Erythroblast (primary cell): ENCODE measurements around the gene KLF14.

Experiments used
- DNase-seq, 2 experiments: peaks; one replicate each; lab custom pipeline; 2025; lab: John Stamatoyannopoulos, UW
- GATA1 ChIP-seq: IDR thresholded peaks from 2 replicates; pipeline ENCODE4 v1.6.1; 2011; ENCODE audit warnings: low read depth, mild to moderate bottlenecking, control low read depth, low read length, moderate library complexity
- POLR2A ChIP-seq: IDR thresholded peaks from 2 replicates; pipeline ENCODE4 v1.6.1; 2011; ENCODE audit warnings: mild to moderate bottlenecking, low read length

The KLF14 gene

DNA sequence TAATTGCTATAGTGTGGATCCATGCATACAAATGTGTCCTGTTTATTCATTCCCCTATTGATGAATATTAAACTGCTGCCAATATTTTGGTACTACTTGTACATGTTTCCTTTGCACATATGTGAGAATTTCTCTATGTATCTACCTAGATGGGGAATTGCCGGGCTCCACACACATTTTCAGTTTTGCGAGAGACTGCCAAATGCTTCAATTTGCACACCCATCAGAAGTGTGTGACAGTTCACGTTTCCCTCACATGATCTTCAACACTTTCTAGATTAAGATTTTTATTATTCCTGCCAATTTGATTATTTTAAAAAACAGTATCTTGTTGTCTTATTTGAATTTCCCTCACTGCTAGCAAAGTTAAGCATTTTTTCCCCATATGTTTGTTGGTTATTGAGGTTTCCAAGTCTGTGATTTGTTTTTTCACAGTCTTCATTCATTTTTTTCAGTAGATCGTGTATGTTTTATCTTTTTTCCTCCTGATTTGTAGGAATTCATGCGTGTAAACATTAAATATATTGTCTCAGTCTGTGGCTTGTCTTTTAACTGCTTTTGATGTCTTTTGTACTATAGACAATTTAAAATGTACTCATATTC, 2.4 kb upstream of the KLF14 start:
- TF ChIP-seq GATA1 (no peak), POLR2A (no peak)
- DNase-seq = no peak

- peak; percentile 33 to 36 for DNase-seq
- TF ChIP-seq POLR2A (no peak), GATA1 (no peak)
Observed at GRCh38 chr7:130734815-130735716, 1.1 kb upstream of the KLF14 start.

GRCh38 chr7:130732980-130733930, 752 bp downstream of the KLF14 start:
- TF ChIP-seq POLR2A = no peak
- peak; percentile 11 to 34 for DNase-seq

DNA sequence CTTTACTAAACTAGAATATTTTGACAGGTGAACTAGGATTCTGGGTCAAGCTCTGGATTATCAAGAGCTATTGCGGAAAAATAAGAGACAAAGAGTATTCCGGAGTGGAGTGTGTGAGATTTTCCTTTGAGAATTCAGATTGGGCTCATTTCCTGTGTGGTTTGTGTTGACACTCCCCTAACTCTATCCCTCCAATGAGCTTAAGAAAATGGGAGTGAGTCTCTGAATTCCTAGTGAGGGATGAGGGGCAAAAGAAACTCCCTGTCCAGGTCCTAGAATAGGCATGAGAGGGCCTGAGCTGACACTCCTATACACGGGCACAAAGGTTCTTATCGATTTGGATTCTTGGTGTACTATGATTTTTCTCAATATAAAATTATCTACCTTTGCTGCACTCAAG, 10.2 kb downstream of the KLF14 start:
- TF ChIP-seq GATA1 (no peak), POLR2A (no peak)
- DNase-seq = no peak

GRCh38 chr7:130721486-130722277, 12.3 kb downstream of the KLF14 start:
- TF ChIP-seq GATA1 (no peak), POLR2A (no peak)
- DNase-seq = peak; percentile 62 to 64

DNA sequence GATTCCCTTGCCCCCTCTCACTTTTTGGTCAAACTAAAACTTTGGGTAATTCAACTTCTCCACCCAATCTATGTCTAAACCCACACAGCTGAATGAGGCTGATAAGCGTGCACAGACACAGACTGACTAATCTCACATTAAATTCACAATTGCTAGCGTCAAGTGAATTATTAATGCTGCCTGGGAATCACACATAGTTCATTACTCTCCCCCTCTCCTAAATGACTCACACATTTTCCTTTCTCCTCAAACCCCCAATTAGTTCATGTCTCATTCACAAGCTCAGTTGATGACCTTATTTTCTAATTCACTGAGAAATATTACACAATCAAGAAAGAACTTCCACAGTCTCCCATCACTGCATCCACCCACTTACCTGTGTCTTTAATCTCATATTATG, 14.5 kb downstream of the KLF14 start:
- TF ChIP-seq POLR2A (no peak), GATA1 (no peak)
- DNase-seq = peak in 1 of 2 experiments; percentile 7

- no peak for TF ChIP-seq GATA1
- no peak for TF ChIP-seq POLR2A
- DNase-seq = no peak
Observed at GRCh38 chr7:130712416-130712815, 21.6 kb downstream of the KLF14 start.

GRCh38 chr7:130708766-130709165, 25.2 kb downstream of the KLF14 start:
- no peak for DNase-seq
- TF ChIP-seq GATA1 = no peak

GRCh38 chr7:130708001-130708400, 26.0 kb downstream of the KLF14 start:
- DNase-seq = no peak
- TF ChIP-seq POLR2A = no peak
- TF ChIP-seq GATA1 = no peak

DNA sequence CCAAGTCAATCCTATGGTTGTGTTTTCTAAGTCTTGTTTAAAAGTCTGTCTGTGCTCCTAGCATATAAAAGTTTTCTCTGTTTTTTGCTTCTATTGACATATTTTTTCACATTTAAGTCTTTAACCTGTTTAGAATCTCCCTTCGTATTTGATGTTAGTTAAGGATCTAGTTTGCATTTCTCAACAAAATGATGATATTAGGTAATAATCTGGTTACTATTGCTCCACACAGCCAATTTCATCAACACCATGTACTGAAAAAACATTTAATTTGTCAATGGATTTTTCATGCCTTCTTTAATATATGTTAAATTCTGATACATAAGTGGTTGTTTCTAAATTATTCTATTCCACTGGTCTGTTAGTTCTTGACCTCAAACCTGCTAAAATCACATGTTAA, 30.2 kb downstream of the KLF14 start:
- TF ChIP-seq GATA1 (no peak), POLR2A (no peak)
- no peak for DNase-seq

- TF ChIP-seq GATA1 = no peak
- no peak for TF ChIP-seq POLR2A
- DNase-seq = no peak
Observed at GRCh38 chr7:130701650-130702049, 32.4 kb downstream of the KLF14 start.

GRCh38 chr7:130700760-130701159, 33.2 kb downstream of the KLF14 start:
- TF ChIP-seq POLR2A (no peak), GATA1 (no peak)
- DNase-seq = no peak

DNA sequence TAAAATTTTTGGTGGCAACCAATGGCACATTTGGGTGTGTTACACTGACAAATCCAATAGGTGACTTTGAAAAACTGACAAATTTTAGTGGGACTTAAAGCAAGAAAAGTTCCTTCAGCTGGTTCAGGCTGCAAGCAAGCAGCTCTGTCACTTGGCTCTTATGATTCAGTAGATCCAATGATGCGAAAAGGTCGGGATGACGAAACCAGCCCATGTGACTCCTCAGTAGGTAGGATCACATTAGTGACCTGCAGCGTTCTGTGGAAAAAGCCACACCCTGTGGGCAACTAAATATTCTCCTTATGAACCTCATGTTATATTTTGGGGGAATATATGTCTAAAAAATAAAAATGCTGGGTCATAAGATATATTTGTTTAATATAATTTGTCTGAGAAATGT, 34.3 kb downstream of the KLF14 start:
- DNase-seq = no peak
- no peak for TF ChIP-seq GATA1
- TF ChIP-seq POLR2A = no peak
